ENCODE data around the gene MIA. TPM values are rescaled to one million over a fixed set of nuclear protein-coding genes. Genes with fewer than 3 reads are reported as not detected.

MIA gene
- total RNA-seq, 2 donors from 2014 or later, result not detected

- peaks cover 3% of the 10 kb centered on the region for H3K36me3 ChIP-seq
- no peak for ATAC-seq (ENCODE audit: insufficient number of reproducible peaks, low FRiP score, low read depth)
- H3K27ac ChIP-seq, result peak overlapping the region; percentile 86 to 87
- no peaks in the 10 kb centered on the region for H3K27me3 ChIP-seq (replicated peaks; ENCODE audit: insufficient read depth)
- H3K9me3 ChIP-seq, result no peaks in the 10 kb centered on the region
- peak overlapping the region; percentile 73 for H3K4me3 ChIP-seq
- no peak for DNase-seq (ENCODE audit: low spot score)
- peaks cover 33 to 46% of the 10 kb centered on the region in 2 donors for H3K4me1 ChIP-seq (ENCODE audit: control insufficient read depth in 1 of 2, low read depth in 2 of 2)
- TF ChIP-seq, protein P1, sequence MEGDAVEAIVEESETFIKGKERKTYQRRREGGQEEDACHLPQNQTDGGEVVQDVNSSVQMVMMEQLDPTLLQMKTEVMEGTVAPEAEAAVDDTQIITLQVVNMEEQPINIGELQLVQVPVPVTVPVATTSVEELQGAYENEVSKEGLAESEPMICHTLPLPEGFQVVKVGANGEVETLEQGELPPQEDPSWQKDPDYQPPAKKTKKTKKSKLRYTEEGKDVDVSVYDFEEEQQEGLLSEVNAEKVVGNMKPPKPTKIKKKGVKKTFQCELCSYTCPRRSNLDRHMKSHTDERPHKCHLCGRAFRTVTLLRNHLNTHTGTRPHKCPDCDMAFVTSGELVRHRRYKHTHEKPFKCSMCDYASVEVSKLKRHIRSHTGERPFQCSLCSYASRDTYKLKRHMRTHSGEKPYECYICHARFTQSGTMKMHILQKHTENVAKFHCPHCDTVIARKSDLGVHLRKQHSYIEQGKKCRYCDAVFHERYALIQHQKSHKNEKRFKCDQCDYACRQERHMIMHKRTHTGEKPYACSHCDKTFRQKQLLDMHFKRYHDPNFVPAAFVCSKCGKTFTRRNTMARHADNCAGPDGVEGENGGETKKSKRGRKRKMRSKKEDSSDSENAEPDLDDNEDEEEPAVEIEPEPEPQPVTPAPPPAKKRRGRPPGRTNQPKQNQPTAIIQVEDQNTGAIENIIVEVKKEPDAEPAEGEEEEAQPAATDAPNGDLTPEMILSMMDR (IDR thresholded peaks at IDR 0.05), result no peak
These were observed 22.8 kb downstream of the MIA start for GRCh38 chr19:40797963-40798682.

DNA sequence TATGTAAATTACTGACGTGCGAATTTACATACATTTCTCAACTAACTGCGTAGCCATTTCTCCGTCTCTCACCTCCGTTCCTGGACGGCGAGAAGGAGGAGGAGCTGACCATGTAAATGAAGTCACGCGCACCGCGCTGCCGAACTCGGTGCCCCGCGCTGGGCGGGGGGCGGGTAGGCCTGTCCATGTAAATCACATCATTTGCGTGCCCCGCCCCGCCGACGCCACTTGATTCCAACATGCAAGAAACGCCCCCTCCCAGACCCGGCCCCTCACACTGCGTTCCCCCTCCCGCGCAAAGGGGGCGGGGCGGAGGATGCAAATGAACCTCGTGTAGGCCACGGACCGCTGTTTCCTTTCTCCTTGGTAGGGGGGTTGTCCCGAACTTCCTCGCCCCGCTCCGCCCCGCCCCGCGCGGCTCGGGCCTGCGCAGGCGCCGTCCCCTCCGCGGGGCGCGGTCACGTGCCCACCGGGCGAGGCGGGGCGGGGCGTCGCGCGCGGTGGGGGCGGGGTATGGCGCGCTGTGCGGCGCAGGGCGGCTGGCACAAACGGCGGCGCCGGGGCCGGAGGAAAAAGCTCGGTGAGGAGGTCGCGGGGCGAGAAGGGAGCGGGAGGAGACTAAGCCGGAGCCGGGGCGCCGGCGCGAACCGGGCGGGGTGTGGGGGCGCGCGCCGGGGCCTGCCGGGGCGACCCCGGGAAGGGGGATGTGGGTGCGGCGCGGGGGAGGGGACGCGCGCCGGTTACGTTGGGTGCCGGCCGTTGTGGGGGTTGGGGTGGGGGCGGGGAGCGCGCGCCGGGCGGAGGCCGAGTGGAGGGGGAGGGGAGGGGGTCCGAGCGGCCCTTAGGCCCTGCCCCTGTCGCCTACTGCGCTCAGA lies 23.6 kb downstream of the MIA start, which contains the start of gene EGLN2:
EGLN2 (plus strand) TSS at position 509 of the 875 bp plus-strand sequence. CDS start 1,382 bp downstream, outside the sequence.
- peak within 1 kb of the TSS; percentile 91 for H3K4me3 ChIP-seq
- no peaks in the 10 kb centered on the region for H3K27me3 ChIP-seq (replicated peaks; ENCODE audit: insufficient read depth)
- H3K4me1 ChIP-seq (ENCODE audit: control insufficient read depth in 1 of 2, low read depth in 2 of 2), result peaks cover 38 to 49% of the 10 kb centered on the region in 2 donors
- TF ChIP-seq, protein P1 (IDR thresholded peaks at IDR 0.05), result peak; percentile 5
- H3K9me3 ChIP-seq, result no peaks in the 10 kb centered on the region
- peaks cover 3% of the 10 kb centered on the region for H3K36me3 ChIP-seq
- DNase-seq (ENCODE audit: low spot score) (peak; percentile 100), ATAC-seq (ENCODE audit: insufficient number of reproducible peaks, low FRiP score, low read depth) (peak; percentile 94)
- H3K27ac ChIP-seq, result peak within 1 kb of the TSS; percentile 86 to 87

DNA sequence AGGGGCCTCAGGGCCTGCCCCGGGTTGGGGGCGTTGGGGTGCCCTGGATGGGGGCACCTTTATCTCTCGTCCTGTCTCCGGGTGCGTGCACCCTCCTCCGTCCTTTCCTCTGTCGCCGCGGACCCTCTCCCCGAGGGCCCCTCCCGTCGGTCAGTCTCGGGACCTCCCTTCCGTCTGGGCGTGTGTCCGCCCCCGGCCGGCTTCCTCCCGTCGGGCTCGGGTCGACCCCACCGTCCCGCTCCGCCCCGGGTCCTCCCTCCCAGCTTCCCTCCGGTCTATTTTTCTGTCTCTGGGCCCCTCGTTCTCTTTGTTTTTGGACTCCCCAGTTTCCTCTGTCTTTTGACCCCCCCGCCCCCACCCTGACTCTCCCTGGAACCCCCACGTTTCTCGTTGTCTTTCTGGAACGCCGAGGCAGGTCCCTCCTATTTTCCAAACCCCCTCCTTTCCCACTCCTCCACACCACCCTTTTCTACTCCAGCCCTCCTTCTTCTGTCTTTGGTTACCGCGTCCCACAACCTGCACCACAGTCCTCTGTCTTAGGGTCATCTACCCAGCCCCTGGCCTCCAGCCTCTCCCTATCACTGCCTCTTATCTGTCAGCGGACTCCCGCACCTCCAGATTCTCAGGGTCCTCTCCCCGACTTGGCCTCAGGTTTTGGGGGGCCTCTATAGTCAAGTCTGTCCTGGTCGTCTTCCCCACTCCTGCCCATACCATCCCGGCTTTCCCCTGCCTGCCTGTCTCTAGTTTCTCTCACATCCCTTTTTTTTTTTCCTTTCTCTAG lies 24.4 kb downstream of the MIA start:
- H3K27ac ChIP-seq, result peak overlapping the region; percentile 79 to 84
- ATAC-seq (ENCODE audit: insufficient number of reproducible peaks, low FRiP score, low read depth), result no peak
- H3K4me3 ChIP-seq, result peak overlapping the region; percentile 91
- H3K9me3 ChIP-seq, result no peaks in the 10 kb centered on the region
- TF ChIP-seq, protein P1 (IDR thresholded peaks at IDR 0.05), result no peak
- no peaks in the 10 kb centered on the region for H3K27me3 ChIP-seq (replicated peaks; ENCODE audit: insufficient read depth)
- no peak for DNase-seq (ENCODE audit: low spot score)
- peaks cover 45 to 57% of the 10 kb centered on the region in 2 donors for H3K4me1 ChIP-seq (ENCODE audit: control insufficient read depth in 1 of 2, low read depth in 2 of 2)
- peaks cover 3% of the 10 kb centered on the region for H3K36me3 ChIP-seq

- H3K27me3 ChIP-seq (replicated peaks; ENCODE audit: insufficient read depth), result no peaks in the 10 kb centered on the region
- TF ChIP-seq, protein P1 (IDR thresholded peaks at IDR 0.05), result no peak
- H3K9me3 ChIP-seq, result no peaks in the 10 kb centered on the region
- DNase-seq (ENCODE audit: low spot score), result no peak
- H3K27ac ChIP-seq, result peak overlapping the region; percentile 79 to 84
- H3K36me3 ChIP-seq, result peaks cover 3% of the 10 kb centered on the region
- H3K4me3 ChIP-seq, result peak overlapping the region; percentile 91
- no peak for ATAC-seq (ENCODE audit: insufficient number of reproducible peaks, low FRiP score, low read depth)
- H3K4me1 ChIP-seq (ENCODE audit: control insufficient read depth in 1 of 2, low read depth in 2 of 2), result peaks cover 52 to 64% of the 10 kb centered on the region in 2 donors
These were observed 25.1 kb downstream of the MIA start for GRCh38 chr19:40800339-40800996.

All from thoracic aorta (tissue), 2 donors.